ENCODE data around the gene MED13L. TPM values are rescaled to one million over a fixed set of nuclear protein-coding genes. Genes with fewer than 3 reads are reported as not detected.

The MED13L gene
- total RNA-seq, 1 donor from 2014 or later = 89.0 TPM

- Mint-ChIP-seq H3K27ac (ENCODE audit: unreplicated experiment) (no peak overlapping the region), H3K9me3 (peaks cover 2% of the 10 kb centered on the region), H3K36me3 (ENCODE audit: low read depth) (no peaks in the 10 kb centered on the region), H3K4me1 (peaks cover 48% of the 10 kb centered on the region), H3K4me3 (peak overlapping the region; percentile 98), H3K27me3 (ENCODE audit: low read depth) (no peaks in the 10 kb centered on the region)
- TF ChIP-seq, protein P1, sequence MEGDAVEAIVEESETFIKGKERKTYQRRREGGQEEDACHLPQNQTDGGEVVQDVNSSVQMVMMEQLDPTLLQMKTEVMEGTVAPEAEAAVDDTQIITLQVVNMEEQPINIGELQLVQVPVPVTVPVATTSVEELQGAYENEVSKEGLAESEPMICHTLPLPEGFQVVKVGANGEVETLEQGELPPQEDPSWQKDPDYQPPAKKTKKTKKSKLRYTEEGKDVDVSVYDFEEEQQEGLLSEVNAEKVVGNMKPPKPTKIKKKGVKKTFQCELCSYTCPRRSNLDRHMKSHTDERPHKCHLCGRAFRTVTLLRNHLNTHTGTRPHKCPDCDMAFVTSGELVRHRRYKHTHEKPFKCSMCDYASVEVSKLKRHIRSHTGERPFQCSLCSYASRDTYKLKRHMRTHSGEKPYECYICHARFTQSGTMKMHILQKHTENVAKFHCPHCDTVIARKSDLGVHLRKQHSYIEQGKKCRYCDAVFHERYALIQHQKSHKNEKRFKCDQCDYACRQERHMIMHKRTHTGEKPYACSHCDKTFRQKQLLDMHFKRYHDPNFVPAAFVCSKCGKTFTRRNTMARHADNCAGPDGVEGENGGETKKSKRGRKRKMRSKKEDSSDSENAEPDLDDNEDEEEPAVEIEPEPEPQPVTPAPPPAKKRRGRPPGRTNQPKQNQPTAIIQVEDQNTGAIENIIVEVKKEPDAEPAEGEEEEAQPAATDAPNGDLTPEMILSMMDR (conservative IDR thresholded peaks at IDR 0.05) = peak; percentile 49
- no peak for DNase-seq (ENCODE audit: low read depth, low spot score)
Measured at GRCh38 chr12:116273813-116274550, 3.5 kb downstream of the MED13L start.

DNA sequence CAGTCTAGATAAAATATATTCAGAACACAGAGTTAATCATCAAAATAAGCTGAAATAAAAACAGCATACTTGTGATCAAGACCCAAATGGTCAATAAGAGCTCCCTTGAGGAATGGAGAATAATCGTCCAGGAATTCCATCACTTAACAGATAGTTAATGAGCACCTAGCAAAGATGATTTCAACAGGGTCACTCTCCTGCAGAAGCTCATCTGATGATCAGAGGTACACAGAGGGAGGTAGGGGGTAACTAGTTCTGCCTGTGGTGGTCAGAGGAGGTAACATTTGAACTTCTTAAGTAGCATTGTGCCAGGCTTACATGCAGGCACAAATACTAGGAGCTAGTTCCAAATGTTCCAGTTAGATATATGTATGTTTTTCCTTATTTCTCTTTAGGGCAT is 9.5 kb downstream of the MED13L start:
- Mint-ChIP-seq H3K4me1 (peaks cover 15% of the 10 kb centered on the region), H3K27ac (ENCODE audit: unreplicated experiment) (no peak overlapping the region), H3K27me3 (ENCODE audit: low read depth) (no peaks in the 10 kb centered on the region), H3K4me3 (no peak overlapping the region), H3K36me3 (ENCODE audit: low read depth) (no peaks in the 10 kb centered on the region), H3K9me3 (peaks cover 2% of the 10 kb centered on the region)
- DNase-seq (ENCODE audit: low read depth, low spot score) = no peak
- TF ChIP-seq, protein P1 (conservative IDR thresholded peaks at IDR 0.05) = no peak

DNA sequence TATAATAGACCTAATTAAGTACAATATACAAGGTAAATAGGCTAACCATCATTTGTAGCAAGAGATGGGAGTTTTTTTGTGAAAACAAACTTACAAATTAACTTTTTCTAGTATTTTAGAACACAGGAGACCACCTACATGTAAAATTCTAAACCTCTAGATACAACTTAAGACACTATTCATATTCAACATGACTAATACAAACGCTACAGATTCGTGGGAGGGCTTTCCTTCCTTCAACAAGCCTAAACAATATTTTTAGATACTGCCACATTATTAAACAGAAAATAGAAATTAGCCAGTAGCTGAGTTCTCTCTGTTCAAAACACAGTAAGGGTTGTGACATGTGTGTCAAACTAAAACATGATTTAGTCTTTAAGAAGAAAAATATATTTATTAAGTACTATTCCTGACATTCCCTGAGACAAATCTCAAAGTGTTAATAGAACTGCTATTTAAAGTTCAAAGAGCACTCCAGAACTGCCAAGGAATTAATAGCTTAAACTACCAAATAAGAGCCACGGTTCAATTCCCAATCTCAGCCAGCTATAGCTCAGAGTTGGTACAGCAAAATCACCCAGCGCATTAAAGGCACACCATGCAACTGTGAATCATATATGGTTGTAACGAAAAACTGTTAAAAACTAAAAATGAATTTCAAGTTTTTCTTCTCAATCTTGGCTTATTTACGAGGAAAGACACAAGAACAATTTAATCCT is 10.7 kb downstream of the MED13L start:
- H3K4me3 Mint-ChIP-seq = no peak overlapping the region
- no peak for DNase-seq (ENCODE audit: low read depth, low spot score)
- no peaks in the 10 kb centered on the region for H3K27me3 Mint-ChIP-seq (ENCODE audit: low read depth)
- no peaks in the 10 kb centered on the region for H3K36me3 Mint-ChIP-seq (ENCODE audit: low read depth)
- TF ChIP-seq, protein P1 (conservative IDR thresholded peaks at IDR 0.05) = no peak
- H3K4me1 Mint-ChIP-seq = peaks cover 12% of the 10 kb centered on the region
- H3K9me3 Mint-ChIP-seq = peaks cover 2% of the 10 kb centered on the region
- H3K27ac Mint-ChIP-seq (ENCODE audit: unreplicated experiment) = no peak overlapping the region

- no peak overlapping the region for H3K4me3 Mint-ChIP-seq
- TF ChIP-seq, protein P1 (conservative IDR thresholded peaks at IDR 0.05) = no peak
- DNase-seq (ENCODE audit: low read depth, low spot score) = no peak
- H3K4me1 Mint-ChIP-seq = peaks cover 12% of the 10 kb centered on the region
- no peaks in the 10 kb centered on the region for H3K9me3 Mint-ChIP-seq
- H3K36me3 Mint-ChIP-seq (ENCODE audit: low read depth) = no peaks in the 10 kb centered on the region
- no peak overlapping the region for H3K27ac Mint-ChIP-seq (ENCODE audit: unreplicated experiment)
- H3K27me3 Mint-ChIP-seq (ENCODE audit: low read depth) = no peaks in the 10 kb centered on the region
Measured at GRCh38 chr12:116266168-116266601, 11.3 kb downstream of the MED13L start.

- DNase-seq (ENCODE audit: low read depth, low spot score) = no peak
- H3K4me3 Mint-ChIP-seq = no peak overlapping the region
- H3K27me3 Mint-ChIP-seq (ENCODE audit: low read depth) = no peaks in the 10 kb centered on the region
- H3K4me1 Mint-ChIP-seq = peaks cover 17% of the 10 kb centered on the region
- no peaks in the 10 kb centered on the region for H3K9me3 Mint-ChIP-seq
- TF ChIP-seq, protein P1 (conservative IDR thresholded peaks at IDR 0.05) = no peak
- no peak overlapping the region for H3K27ac Mint-ChIP-seq (ENCODE audit: unreplicated experiment)
- H3K36me3 Mint-ChIP-seq (ENCODE audit: low read depth) = no peaks in the 10 kb centered on the region
Measured at GRCh38 chr12:116265351-116266147, 11.9 kb downstream of the MED13L start.

Measured in neural crest cell (in vitro differentiated cells).